Hepatocyte (in vitro differentiated cells): ENCODE measurements around the gene MT1E. TPM values are rescaled to one million over a fixed set of nuclear protein-coding genes. Genes with fewer than 3 reads are reported as not detected.
A peak's percentile ranks its signal among the peaks of the same experiment; 100 is the strongest.

Experiments used
- DNase-seq: peaks from one replicate; pipeline ENCODE4 v3.0.0-alpha.2; 2016; ENCODE audit warnings: low spot score
- H2AFZ ChIP-seq: fragments of 200-600 bp; sonication (generic); 2 replicates; pipeline ENCODE4 v1.6.0; 2016; ENCODE audit warnings: antibody characterized with exemption, mild to moderate bottlenecking
- H3K27ac ChIP-seq: fragments of 200-600 bp; sonication (generic); 2 replicates; pipeline ENCODE4 v1.5.1; 2016; ENCODE audit warnings: mild to moderate bottlenecking
- H3K27me3 ChIP-seq: fragments of 200-600 bp; sonication (generic); 2 replicates; pipeline ENCODE4 v1.6.1; 2016
- H3K36me3 ChIP-seq: fragments of 200-600 bp; sonication (generic); replicated peaks from 2 replicates; pipeline ENCODE4 v1.5.1; 2016; ENCODE audit warnings: low read depth; ENCODE audit not compliant: insufficient read depth
- H3K4me1 ChIP-seq: fragments of 200-600 bp; sonication (generic); 2 replicates; pipeline ENCODE4 v1.5.1; 2016; ENCODE audit warnings: mild to moderate bottlenecking, moderate library complexity; ENCODE audit not compliant: insufficient read depth
- H3K4me2 ChIP-seq: fragments of 200-600 bp; sonication (generic); 2 replicates; pipeline ENCODE4 v1.6.0; 2016
- H3K4me3 ChIP-seq: fragments of 200-600 bp; sonication (generic); 2 replicates; pipeline ENCODE4 v1.5.1; 2016; ENCODE audit warnings: mild to moderate bottlenecking
- H3K79me2 ChIP-seq: fragments of 200-600 bp; sonication (generic); 2 replicates; pipeline ENCODE4 v1.6.0; 2017; ENCODE audit warnings: mild to moderate bottlenecking
- H3K9me2 ChIP-seq: fragments of 200-600 bp; sonication (generic); replicated peaks from 2 replicates; pipeline ENCODE4 v1.6.0; 2017; ENCODE audit warnings: mild to moderate bottlenecking; ENCODE audit not compliant: insufficient read depth
- H3K9me3 ChIP-seq: fragments of 200-600 bp; sonication (generic); 2 replicates; pipeline ENCODE4 v1.5.1; 2016; ENCODE audit warnings: low read depth, mild to moderate bottlenecking
- H4K20me1 ChIP-seq: fragments of 200-600 bp; sonication (generic); 2 replicates; pipeline ENCODE4 v1.6.0; 2016; ENCODE audit warnings: mild to moderate bottlenecking; ENCODE audit not compliant: insufficient read depth, poor library complexity, severe bottlenecking
- CTCF ChIP-seq: fragments of 200-600 bp; sonication (generic); IDR thresholded peaks from 2 replicates; pipeline ENCODE4 v1.5.1; 2016; ENCODE audit warnings: antibody characterized with exemption, mild to moderate bottlenecking; ENCODE audit not compliant: poor library complexity
- EZH2 ChIP-seq: fragments of 200-600 bp; sonication (generic); IDR thresholded peaks from 2 replicates; pipeline ENCODE4 v1.6.1; 2016; ENCODE audit warnings: antibody characterized with exemption, mild to moderate bottlenecking, borderline replicate concordance
- EZH2phosphoT487 ChIP-seq: fragments of 200-600 bp; sonication (generic); IDR thresholded peaks from one replicate; pipeline ENCODE4 v1.6.1; 2018; ENCODE audit warnings: antibody characterized with exemption, mild to moderate bottlenecking, low read depth, moderate library complexity; ENCODE audit not compliant: unreplicated experiment, severe bottlenecking
- WGBS: methylation state at CpG from one replicate; pipeline ENCODE4 v1.1.6; 2016; ENCODE audit warnings: low lambda C conversion rate; ENCODE audit errors: missing lambda C conversion rate; 5-methylcytosine and 5-hydroxymethylcytosine counted together
- polyA plus RNA-seq: library from polyadenylated mRNA; unstranded; fragments of >200 nt; fragmentation: Nextera tagmentation; extraction: Ambion mirVana; gene quantifications from 2 replicates; pipeline ENCODE4 v1.2.1, GENCODE V29; 2016
- total RNA-seq: library from RNA; depleted of rRNA; stranded (reverse); fragments of >200 nt; gene quantifications from 2 replicates; pipeline ENCODE4 v1.2.3, GENCODE V29; 2014

Gene MT1E
- total and polyA plus RNA-seq, 2 experiments from 2014 or later = 65.5 to 121 TPM

DNA sequence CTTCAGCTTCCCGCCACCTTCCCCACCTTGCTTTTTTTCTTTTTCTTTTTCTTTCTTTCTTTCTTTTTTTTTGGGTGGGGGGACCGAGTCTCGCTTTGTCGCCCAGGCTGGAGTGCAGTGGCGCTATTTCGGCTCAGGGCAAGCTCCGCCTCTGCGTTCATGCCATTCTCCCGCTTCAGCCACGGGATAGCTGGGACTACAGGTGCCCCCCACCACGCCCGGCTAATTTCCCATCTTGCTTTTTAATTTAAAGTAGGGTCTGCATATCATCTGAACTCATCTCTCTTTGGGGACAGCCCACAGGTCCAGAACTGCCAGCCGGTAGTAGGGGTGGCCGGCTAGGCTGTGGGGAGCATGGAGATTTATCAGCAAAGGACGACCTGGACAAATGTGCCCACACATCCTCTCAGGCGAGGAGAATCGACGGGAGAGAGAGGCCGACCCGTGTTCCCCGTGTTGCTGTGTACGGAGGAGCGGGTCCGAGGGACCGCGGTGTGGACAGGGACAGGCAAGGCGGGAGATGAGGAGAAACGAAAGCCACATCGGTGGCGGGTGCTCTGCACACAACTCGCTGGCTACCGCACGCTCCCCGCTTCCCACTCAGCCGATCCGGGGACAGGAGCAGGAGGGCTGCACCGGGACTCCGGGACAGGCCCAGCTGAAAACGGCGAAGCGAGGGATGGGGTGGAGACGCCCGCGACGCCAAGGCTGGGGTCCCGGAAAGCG is 9.3 kb downstream of the MT1E start:
- Histone ChIP-seq H3K4me2 (peak overlapping the region; percentile 73), H3K4me1 (peaks cover 13% of the 10 kb centered on the region), H3K36me3 (no peaks in the 10 kb centered on the region), H3K4me3 (no peak overlapping the region), H2AFZ (no peak overlapping the region), H3K79me2 (no peaks in the 10 kb centered on the region), H3K27me3 (peaks cover 100% of the 10 kb centered on the region), H3K9me2 (no peaks in the 10 kb centered on the region), H3K9me3 (no peaks in the 10 kb centered on the region), H3K27ac (no peak overlapping the region), H4K20me1 (no peaks in the 10 kb centered on the region)
- 5% methylated on average over 42 of the region's 47 CpGs for WGBS
- TF ChIP-seq CTCF = no peak
- TF ChIP-seq EZH2phosphoT487 = peak; percentile 29
- DNase-seq = no peak

- H3K4me3 ChIP-seq = no peak overlapping the region
- WGBS = 3% methylated on average over 22 of the region's 40 CpGs
Measured at GRCh38 chr16:56635441-56635967, 9.9 kb downstream of the MT1E start.

GRCh38 chr16:56636616-56637413 is 11.2 kb downstream of the MT1E start:
- Histone ChIP-seq H3K36me3 (no peaks in the 10 kb centered on the region), H3K79me2 (no peaks in the 10 kb centered on the region), H3K4me1 (peaks cover 13% of the 10 kb centered on the region), H4K20me1 (no peaks in the 10 kb centered on the region), H3K9me2 (no peaks in the 10 kb centered on the region), H3K27ac (no peak overlapping the region), H3K9me3 (no peaks in the 10 kb centered on the region), H2AFZ (no peak overlapping the region), H3K27me3 (peaks cover 100% of the 10 kb centered on the region), H3K4me2 (no peak overlapping the region), H3K4me3 (no peak overlapping the region)
- TF ChIP-seq EZH2phosphoT487 (no peak), CTCF (no peak), EZH2 (no peak)
- WGBS = 28% methylated on average over 9 of the region's 9 CpGs
- DNase-seq = no peak

More at GRCh38 chr16:56635441-56635967, 9.9 kb downstream of the MT1E start:
- H3K9me2 ChIP-seq = no peaks in the 10 kb centered on the region
- H3K9me3 ChIP-seq = no peaks in the 10 kb centered on the region
- H3K27ac ChIP-seq = no peak overlapping the region
- H3K4me1 ChIP-seq = peaks cover 13% of the 10 kb centered on the region
- peaks cover 100% of the 10 kb centered on the region for H3K27me3 ChIP-seq
- DNase-seq = no peak
- H4K20me1 ChIP-seq = no peaks in the 10 kb centered on the region
- H2AFZ ChIP-seq = no peak overlapping the region
- no peak for TF ChIP-seq CTCF
- TF ChIP-seq EZH2 = peak; percentile 97
- TF ChIP-seq EZH2phosphoT487 = no peak
- no peaks in the 10 kb centered on the region for H3K79me2 ChIP-seq
- H3K36me3 ChIP-seq = no peaks in the 10 kb centered on the region
- H3K4me2 ChIP-seq = peak overlapping the region; percentile 73
